Stimulated activated CD8-positive, alpha-beta memory T cell treated with anti-CD3 and anti-CD28 coated beads, Interleukin-4, amount 100 ng/mL, for 1 hour (primary cell): ENCODE data around the gene CEND1.
A peak's percentile ranks its signal among the peaks of the same experiment; 100 is the strongest.

Experiments
- DNase-seq, 2 donors: peaks; one replicate each; pipeline ENCODE4 v3.0.0-alpha.2; 2020; ENCODE audit warnings: low read depth in 2 of 2, low spot score in 1 of 2

CEND1 gene

DNA sequence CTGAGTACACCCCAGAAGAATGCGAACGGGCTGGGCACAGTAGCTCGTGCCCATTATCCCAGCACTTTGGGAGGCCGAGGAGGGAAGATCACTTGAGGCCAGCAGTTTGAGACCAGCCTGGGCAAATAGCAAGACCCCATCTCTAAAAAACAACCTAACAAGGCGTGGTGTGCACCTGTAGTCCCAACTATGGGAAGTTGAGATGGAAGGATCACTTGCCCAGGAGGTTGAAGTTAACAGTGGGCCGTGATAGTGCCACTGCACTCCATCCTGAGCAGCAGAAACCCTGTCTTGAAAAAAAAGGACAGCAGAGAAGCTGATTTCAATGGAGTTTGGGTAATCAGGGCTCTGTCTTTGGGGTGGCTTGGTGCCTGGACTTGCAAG, 23.2 kb upstream of the CEND1 start:
- no peak for DNase-seq

DNA sequence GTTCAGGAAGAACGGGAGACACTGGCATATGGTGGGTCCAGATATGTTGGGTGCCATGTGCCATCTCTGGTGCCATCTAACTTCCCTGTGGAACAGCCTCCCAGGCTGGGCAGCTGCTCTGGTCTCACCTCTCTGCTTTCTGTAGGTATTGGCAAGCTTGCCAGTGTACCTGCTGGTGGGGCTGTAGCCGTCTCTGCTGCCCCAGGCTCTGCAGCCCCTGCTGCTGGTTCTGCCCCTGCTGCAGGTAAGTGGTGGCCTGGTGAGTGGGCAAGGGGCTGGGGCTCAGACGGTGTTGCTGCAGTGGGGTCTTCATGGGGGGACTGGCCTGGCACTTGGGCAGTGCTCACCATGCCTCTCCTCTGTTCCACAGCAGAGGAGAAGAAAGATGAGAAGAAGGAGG, 22.5 kb upstream of the CEND1 start:
- no peak for DNase-seq

DNA sequence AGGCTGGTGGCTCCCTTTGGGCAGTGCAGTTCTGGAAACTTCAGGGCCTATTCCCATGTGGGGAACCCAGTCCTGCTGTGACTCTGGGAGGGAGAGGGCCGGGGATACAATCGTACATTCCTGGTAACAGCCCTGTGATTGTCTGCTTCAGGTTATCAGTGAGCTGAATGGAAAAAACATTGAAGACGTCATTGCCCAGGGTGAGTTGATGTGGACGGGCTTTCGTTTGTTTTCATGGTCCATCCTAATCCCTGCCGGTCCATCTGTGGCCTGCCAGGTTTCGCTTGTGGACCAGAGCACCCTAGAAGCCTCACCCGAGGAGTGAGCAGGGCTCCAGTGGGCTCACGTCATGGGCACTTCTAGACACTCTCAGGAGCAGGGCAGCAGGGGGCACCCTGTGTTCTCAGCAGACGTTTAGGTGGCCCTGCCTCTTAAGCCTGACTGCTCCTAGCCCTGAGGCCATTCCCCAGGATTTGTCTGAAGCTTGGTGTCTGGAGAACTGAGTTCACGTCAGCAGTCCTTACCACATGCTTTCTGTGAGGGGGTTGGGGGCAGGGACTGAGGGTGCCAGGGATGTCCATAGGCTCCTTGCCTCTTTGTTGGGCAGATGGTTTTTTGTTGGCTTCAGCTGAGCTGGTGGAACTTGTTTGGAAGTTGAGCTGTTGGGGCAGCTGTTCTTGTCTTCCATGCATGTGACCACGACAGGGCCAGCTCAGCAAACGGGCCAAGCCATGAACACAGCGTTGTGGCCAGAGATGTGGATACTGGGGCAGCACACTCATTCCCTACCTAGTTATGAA, 21.8 kb upstream of the CEND1 start:
- no peak for DNase-seq

GRCh38 chr11:810040-810567, 20.2 kb upstream of the CEND1 start:
- no peak for DNase-seq

DNA sequence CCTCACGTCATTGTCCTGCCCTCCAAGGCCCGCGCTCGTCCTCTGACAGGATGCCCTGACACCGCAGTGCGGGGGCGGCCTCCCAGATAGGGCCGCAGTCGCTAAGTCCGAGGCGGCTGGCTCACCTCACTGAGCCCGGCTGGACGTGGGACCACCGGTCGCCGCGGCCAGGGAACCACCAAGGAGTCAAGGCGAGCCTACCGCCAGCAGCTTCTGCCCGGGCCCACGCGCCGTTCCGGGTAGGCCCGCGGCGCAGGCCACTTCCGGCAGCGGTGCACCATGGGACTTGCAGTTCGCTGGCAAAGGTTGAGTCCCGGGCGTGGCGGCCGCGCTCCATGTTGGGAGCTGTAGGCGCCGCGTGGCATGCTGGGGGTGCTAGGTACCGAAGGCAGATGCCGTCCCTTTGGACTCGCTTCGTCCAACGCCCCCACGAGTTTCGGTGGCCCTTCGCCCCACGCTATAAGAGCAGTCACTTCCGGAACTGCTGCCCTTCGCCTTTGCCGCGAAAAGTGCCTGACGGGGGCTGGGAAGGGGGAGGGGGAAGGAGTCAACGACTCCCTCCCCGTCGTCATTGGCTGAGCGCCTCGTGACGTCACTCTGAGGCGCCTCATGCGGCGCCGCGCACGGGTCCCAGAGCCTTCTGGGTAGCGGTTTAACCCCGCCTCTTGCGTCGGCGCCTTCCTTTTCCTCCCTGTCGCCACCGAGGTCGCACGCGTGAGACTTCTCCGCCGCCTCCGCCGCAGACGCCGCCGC, 19.6 kb upstream of the CEND1 start, which contains the start of gene RPLP2:
Gene RPLP2, plus strand, starts transcription at position 681 of the 753 bp plus-strand sequence. CDS start 268 bp downstream, outside the sequence.
- DNase-seq, result peak; percentile 96

DNA sequence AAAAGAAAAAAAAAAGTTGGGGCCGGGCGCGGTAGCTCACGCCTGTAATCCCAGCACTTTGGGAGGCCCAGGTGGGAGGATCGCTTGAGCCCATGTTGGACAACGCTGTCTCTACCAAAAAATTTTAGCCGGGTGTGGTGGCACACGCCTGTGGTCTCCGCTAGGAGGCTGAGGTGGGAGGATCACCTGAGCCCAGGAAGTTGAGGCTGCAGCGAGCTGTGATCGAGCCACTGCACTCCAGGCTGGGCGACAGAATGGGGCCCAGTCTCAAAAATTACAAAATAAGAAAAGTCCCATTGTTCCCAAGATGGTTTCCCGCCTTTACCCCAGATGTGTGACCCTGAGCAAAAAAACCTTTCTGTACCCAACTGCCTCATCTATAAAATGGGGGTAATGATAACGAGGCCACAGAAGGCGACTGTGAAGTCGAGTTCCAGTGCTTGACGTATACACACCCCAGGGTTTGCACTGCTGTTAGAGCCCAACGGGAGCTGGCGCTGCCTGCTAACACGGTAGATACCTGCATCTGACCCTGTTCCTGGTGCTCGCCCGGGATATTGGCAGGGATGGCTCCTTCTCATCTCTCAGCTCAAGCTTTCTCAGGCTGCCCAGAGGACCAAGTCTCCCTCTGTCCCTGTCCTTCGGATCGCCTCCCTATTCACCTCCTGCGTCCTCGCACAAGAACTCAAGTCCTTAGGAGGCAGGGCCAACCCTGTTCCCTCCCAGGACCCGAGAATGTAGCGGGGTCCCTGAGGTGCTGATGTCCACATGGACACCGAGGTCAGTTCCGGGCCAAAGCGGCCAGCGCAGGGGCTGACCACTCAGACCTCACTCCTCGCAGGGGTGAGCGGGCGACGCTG, 18.8 kb upstream of the CEND1 start:
- DNase-seq, result no peak

DNA sequence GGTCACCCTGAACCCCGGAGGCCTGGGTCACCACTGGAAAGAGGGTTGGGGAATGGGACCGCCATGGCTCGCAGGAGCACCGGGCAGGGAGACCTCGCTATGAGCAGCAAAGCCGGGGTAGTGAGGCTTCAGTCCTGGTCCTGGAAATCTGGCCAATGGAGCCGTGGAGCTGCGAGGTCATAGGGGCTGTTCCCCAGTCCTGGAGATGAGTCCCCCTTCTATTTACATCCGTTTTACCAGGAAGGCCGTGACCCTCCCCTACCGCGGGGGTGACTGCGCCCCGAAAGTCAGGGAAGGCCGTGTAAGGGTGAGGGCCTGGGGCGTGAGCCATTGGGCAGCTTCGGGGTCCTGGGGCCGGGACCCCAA, 14.7 kb upstream of the CEND1 start:
- DNase-seq, result no peak

- DNase-seq, result no peak
Measured at GRCh38 chr11:803770-804598, 14.1 kb upstream of the CEND1 start.

- DNase-seq, result no peak
Measured at GRCh38 chr11:803467-803742, 13.5 kb upstream of the CEND1 start.

DNA sequence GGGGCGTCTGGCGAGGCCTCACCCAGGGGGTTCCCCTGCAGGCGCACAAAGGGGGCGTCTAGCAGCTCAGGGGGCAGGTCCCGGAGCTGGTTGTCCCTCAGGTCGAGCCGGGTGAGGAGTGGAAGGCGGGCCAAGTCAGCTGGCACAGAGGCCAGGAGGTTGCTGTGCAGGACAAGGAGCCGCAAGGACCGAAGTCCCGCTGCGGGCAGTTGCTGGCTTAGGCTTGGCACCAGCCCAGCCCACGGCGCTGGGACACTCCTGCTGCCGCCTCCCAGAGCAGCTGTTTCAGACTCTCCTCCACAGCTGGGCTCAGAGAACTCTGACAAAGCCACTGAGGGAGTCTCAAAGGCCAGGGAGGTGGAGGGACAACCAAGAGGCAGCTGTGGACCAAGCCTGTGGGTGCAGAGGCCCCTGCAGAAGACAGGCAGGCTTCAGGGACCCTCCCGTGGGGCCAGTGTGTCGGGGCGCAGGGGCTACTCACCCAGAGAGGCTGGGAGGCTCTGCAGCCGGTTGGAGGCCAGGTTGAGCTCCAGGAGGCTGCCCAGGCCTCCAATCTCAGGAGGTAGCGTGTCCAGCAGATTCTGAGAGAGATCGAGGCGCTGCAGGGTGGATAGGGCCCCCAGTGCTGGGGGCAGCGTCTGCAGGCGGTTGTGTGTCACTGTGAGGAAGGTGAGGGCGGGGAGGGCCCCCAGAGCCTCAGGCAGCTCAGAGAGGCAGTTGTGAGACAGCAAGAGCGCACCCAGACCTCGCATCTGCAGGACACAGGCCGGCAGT, 13.0 kb upstream of the CEND1 start:
- no peak for DNase-seq

DNA sequence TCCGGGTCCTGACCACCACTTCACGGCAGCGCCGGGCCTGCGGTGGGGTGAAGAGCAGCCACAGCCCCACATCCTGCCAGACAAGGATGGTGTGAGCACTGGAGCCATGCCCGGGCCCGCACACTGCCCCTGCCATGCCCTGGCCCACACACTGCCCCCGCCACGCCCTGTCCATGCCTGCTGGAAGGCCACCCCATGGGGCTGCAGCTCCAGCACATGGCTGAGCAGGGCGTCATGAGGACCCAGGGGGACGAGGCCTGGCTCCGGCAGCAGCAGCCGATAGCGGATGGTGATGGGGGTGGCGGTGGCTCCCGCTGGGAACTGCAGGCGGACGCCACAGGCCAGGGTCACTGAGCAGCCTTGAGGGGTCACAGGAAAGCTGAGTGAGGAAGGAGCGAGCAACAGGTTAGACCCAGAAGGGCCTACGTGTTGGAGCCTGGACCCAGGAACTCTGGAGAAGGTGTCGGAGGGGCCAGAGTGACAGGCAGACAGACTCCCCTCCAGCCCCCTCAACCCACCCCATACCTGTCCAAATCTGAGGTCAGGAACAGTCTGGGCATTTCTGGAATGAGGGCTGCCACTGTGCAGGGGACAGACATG, 12.2 kb upstream of the CEND1 start:
- DNase-seq, result no peak

GRCh38 chr11:801097-801780, 11.3 kb upstream of the CEND1 start:
- no peak for DNase-seq

GRCh38 chr11:800473-800872, 10.6 kb upstream of the CEND1 start:
- DNase-seq, result no peak

- DNase-seq, result no peak
Measured at GRCh38 chr11:799641-800316, 9.9 kb upstream of the CEND1 start.

- DNase-seq, result peak; percentile 61 to 69
Measured at GRCh38 chr11:798093-798713, 8.3 kb upstream of the CEND1 start, which contains the start of gene SLC25A22. SLC25A22 (minus strand) TSS chr11:798281; CDS start chr11:795006, 3,275 bp downstream.

- peak in 1 of 2 donors; percentile 47 for DNase-seq
Measured at GRCh38 chr11:797296-798092, 7.6 kb upstream of the CEND1 start.
